Esophagus squamous epithelium (tissue), 5 donors: ENCODE results near the gene KCTD6. TPM values are rescaled to one million over a fixed set of nuclear protein-coding genes. Genes with fewer than 3 reads are reported as not detected.

Experiments used
- DNase-seq: peaks from one replicate; lab custom pipeline; 2025; lab: John Stamatoyannopoulos, UW
- H3K27ac ChIP-seq, 4 donors: fragments of 200-600 bp; sonication (generic); one replicate each; pipeline ENCODE4 v1.5.1; 2016 to 2019; ENCODE audit warnings: mild to moderate bottlenecking in 1 of 4
- H3K27me3 ChIP-seq, 4 donors: fragments of 200-600 bp; sonication (generic); 1 replicate in 3 of 4; 2 replicates in 1 of 4; pipeline versions ENCODE4 v1.5.1 to v1.6.0; 2017 to 2021; ENCODE audit warnings: antibody characterized with exemption in 1 of 4
- H3K36me3 ChIP-seq, 3 donors: fragments of 200-600 bp; sonication (generic); one replicate each; pipeline ENCODE4 v1.5.1; 2016 to 2019
- H3K4me1 ChIP-seq, 3 donors: fragments of 200-600 bp; sonication (generic); one replicate each; pipeline ENCODE4 v1.5.1; 2017 to 2019
- H3K4me3 ChIP-seq, 4 donors: fragments of 200-600 bp; sonication (generic); 1 replicate in 3 of 4; 2 replicates in 1 of 4; pipeline ENCODE4 v1.5.1; 2016 to 2019; ENCODE audit warnings: mild to moderate bottlenecking in 2 of 4, moderate library complexity in 1 of 4
- H3K9me3 ChIP-seq, 3 donors: fragments of 200-600 bp; sonication (generic); one replicate each; pipeline ENCODE4 v1.5.1; 2016 to 2019
- POLR2A ChIP-seq, 4 donors: fragments of 450-650 bp; IDR thresholded peaks; one replicate each; pipeline ENCODE4 v1.6.1; 2017; ENCODE audit warnings: antibody characterized with exemption in 4 of 4, mild to moderate bottlenecking in 4 of 4, moderate library complexity in 3 of 4
- WGBS, 2 donors: methylation state at CpG; one replicate each; pipeline ENCODE4 v1.1.5; 2018; 5-methylcytosine and 5-hydroxymethylcytosine counted together
- intact Hi-C: fragments of 100-400 bp; cut with DNase I; formaldehyde crosslinking; loops from one replicate; pipeline ENCODE4 v1.15.0; 2022
- total RNA-seq, 4 donors: library from RNA; depleted of rRNA; stranded (reverse); fragments of >200 nt; gene quantifications; one replicate each; pipeline ENCODE4 v1.1.0, GENCODE V29; 2016
- TF ChIP-seq, protein P1 (sequence below), 6 experiments: fragments of 450-650 bp in 4 of 6; fragments of 200-600 bp in 2 of 6; sonication (generic) in 2 of 6; IDR thresholded peaks; one replicate each; pipeline ENCODE4 v1.5.1; 2016 to 2019; ENCODE audit warnings: antibody characterized with exemption in 6 of 6, mild to moderate bottlenecking in 4 of 6, moderate library complexity in 4 of 6
- donor health status: DM: yes; HTN: yes; CAD: no.

KCTD6 gene
- total RNA-seq, 4 donors from 2014 or later: 8.3 to 24.6 (median 16.2) TPM

DNA sequence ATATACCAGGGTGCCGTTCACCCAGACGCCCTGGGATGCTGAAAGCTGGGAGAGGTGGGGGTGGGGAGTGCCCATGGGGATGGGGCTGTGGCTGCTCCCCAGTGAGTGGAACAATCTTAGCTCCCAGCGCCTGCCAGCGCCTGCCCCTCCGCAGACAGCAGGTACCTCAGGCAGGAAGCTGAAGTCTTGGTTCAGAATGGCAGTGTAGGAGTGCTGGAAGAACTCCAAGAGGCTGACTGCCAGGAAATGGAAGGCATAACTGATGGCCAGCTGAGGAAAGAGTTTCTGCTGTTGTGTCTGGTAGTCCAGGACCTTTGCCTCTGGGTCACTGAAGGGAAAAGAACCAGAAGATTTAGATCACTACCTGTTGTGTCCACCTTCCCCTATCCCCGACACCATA, 36.7 kb downstream of the KCTD6 start:
- no peak overlapping the region for H3K27ac ChIP-seq
- intact Hi-C loops: no loop called here
- TF ChIP-seq POLR2A (IDR thresholded peaks at IDR 0.05): no peak
- TF ChIP-seq, protein P1, sequence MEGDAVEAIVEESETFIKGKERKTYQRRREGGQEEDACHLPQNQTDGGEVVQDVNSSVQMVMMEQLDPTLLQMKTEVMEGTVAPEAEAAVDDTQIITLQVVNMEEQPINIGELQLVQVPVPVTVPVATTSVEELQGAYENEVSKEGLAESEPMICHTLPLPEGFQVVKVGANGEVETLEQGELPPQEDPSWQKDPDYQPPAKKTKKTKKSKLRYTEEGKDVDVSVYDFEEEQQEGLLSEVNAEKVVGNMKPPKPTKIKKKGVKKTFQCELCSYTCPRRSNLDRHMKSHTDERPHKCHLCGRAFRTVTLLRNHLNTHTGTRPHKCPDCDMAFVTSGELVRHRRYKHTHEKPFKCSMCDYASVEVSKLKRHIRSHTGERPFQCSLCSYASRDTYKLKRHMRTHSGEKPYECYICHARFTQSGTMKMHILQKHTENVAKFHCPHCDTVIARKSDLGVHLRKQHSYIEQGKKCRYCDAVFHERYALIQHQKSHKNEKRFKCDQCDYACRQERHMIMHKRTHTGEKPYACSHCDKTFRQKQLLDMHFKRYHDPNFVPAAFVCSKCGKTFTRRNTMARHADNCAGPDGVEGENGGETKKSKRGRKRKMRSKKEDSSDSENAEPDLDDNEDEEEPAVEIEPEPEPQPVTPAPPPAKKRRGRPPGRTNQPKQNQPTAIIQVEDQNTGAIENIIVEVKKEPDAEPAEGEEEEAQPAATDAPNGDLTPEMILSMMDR (IDR thresholded peaks at IDR 0.05): no peak
- WGBS, 2 donors: 38 to 42% methylated on average over 1 to 6 of the region's 6 CpGs
- peaks cover 15 to 66% (median 19%) of the 10 kb centered on the region in 3 donors for H3K4me1 ChIP-seq
- H3K27me3 ChIP-seq: no peaks in the 10 kb centered on the region
- peaks cover 0 to 41% (median 5%) of the 10 kb centered on the region in 3 donors for H3K36me3 ChIP-seq
- DNase-seq: no peak
- no peaks in the 10 kb centered on the region for H3K9me3 ChIP-seq
- H3K4me3 ChIP-seq: no peak overlapping the region

DNA sequence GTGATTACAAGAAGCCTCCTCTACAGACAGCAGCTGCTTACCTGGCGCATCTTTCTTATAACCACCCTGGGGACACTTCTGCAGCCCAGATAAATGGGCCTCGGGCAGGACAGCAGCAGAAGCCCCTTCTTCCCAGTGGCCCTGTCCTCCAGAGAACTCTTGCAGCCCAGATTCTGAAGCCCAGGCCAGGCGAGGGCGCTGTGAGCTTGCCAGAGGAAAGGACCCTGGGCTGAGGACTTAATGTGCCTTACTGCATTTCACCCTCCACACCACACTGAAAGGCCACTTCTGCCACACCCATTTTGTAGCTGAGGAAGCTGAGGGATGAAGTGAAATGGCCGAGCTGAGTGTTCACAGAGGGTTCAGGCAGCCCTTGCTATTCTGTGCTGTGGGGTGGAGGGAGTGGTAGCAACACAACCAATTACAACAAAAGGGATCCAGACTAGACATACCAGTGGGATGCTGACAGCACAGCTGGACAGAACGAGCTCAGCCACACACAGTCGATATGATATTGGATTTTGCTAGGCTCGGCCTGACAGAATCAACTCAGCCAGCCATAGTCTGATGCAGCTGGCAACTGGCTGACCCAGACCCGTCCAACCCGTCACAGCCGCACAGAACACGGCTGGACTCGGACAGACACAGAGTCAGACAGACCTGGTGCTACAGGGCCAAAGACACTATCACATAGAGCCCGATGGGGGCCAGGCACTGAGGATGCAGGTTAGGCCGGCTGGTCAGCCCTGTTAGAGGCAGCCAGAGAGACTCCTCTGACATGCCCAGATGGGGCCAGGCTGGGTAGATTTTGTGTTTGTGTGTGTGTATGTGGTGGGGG, 37.8 kb downstream of the KCTD6 start:
- peak overlapping the region in 1 of 4 donors; percentile 12 for H3K27ac ChIP-seq
- intact Hi-C loops: loop anchor here (5.0 kb wide), 2 partner anchors 37 to 212 kb away; partner anchors contain the start of gene KCTD6
- H3K27me3 ChIP-seq: no peaks in the 10 kb centered on the region
- WGBS, 2 donors: 73 to 80% methylated on average over 1 to 2 of the region's 15 CpGs
- DNase-seq: no peak
- H3K4me3 ChIP-seq: no peak overlapping the region
- peaks cover 0 to 41% (median 5%) of the 10 kb centered on the region in 3 donors for H3K36me3 ChIP-seq
- TF ChIP-seq, protein P1 (IDR thresholded peaks at IDR 0.05): no peak
- no peak for TF ChIP-seq POLR2A (IDR thresholded peaks at IDR 0.05)
- no peaks in the 10 kb centered on the region for H3K9me3 ChIP-seq
- peaks cover 15 to 66% (median 19%) of the 10 kb centered on the region in 3 donors for H3K4me1 ChIP-seq

GRCh38 chr3:58530354-58530865, 38.5 kb downstream of the KCTD6 start:
- Histone ChIP-seq H3K4me3 (no peak overlapping the region), H3K9me3 (no peaks in the 10 kb centered on the region), H3K4me1 (peaks cover 15 to 63% (median 20%) of the 10 kb centered on the region in 3 donors), H3K27me3 (no peaks in the 10 kb centered on the region), H3K27ac (no peak overlapping the region), H3K36me3 (peaks cover 0 to 44% (median 5%) of the 10 kb centered on the region in 3 donors)
- intact Hi-C loops: loop anchor here (5.0 kb wide), 2 partner anchors 38 to 213 kb away; partner anchors contain the start of gene KCTD6
- DNase-seq: no peak
- no CpG with 5 or more reads among the region's 18 CpGs for WGBS, 2 donors
- no peak for TF ChIP-seq POLR2A (IDR thresholded peaks at IDR 0.05)
- TF ChIP-seq, protein P1 (IDR thresholded peaks at IDR 0.05): no peak

- Histone ChIP-seq H3K27ac (no peak overlapping the region), H3K9me3 (no peaks in the 10 kb centered on the region), H3K4me3 (no peak overlapping the region), H3K27me3 (no peaks in the 10 kb centered on the region), H3K36me3 (peaks cover 0 to 43% (median 5%) of the 10 kb centered on the region in 3 donors), H3K4me1 (peaks cover 18 to 63% (median 27%) of the 10 kb centered on the region in 3 donors)
- 73% methylated on average over 2 of the region's 7 CpGs; no CpG with 5 or more reads in 1 of the 2 donors for WGBS, 2 donors
- TF ChIP-seq POLR2A (IDR thresholded peaks at IDR 0.05): no peak
- TF ChIP-seq, protein P1 (IDR thresholded peaks at IDR 0.05): no peak
- intact Hi-C loops: loop anchor here (5.0 kb wide), 2 partner anchors 39 to 214 kb away; partner anchors contain the start of gene KCTD6
- no peak for DNase-seq
These were observed 39.7 kb downstream of the KCTD6 start for GRCh38 chr3:58531555-58531954.

DNA sequence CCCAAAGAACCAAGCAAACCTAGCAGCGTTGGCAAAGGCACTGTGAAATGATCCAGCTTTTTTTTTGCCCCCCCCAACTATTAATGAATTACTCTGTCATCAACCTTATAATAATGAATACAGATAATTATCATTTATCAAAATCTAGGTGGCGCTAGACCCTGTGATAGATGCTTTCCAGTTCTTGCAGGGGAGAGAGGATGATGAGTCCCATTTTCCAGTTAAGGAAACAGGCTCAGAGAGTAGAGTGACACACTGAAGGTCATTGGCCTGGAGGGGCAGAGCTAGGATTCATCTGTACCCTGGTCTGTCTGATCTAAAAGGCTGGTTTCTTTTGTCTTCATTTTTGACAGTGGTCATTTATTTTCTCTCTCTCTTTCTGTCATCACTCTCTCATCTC, 40.1 kb downstream of the KCTD6 start:
- Histone ChIP-seq H3K36me3 (peaks cover 0 to 39% (median 5%) of the 10 kb centered on the region in 3 donors), H3K27ac (no peak overlapping the region), H3K9me3 (no peaks in the 10 kb centered on the region), H3K4me1 (peaks cover 19 to 63% (median 32%) of the 10 kb centered on the region in 3 donors), H3K27me3 (no peaks in the 10 kb centered on the region), H3K4me3 (no peak overlapping the region)
- no peak for TF ChIP-seq POLR2A (IDR thresholded peaks at IDR 0.05)
- TF ChIP-seq, protein P1 (IDR thresholded peaks at IDR 0.05): peak in 1 of 6 experiments; percentile 17
- intact Hi-C loops: loop anchor here (5.0 kb wide), 2 partner anchors 40 to 215 kb away; partner anchors contain the start of gene KCTD6
- 76 to 88% methylated on average over 2 of the region's 2 CpGs for WGBS, 2 donors
- DNase-seq: no peak
